ENCODE data around the gene PLAAT4. TPM values are rescaled to one million over a fixed set of nuclear protein-coding genes. Genes with fewer than 3 reads are reported as not detected.
A peak's percentile ranks its signal among the peaks of the same experiment; 100 is the strongest.

Gene PLAAT4
- total RNA-seq, 2 donors from 2014 or later = 0.58 TPM; not detected in 1

- no peaks in the 10 kb centered on the region for H3K27me3 ChIP-seq (ENCODE audit: control insufficient read depth, insufficient read depth, low read length, poor library complexity, severe bottlenecking)
- H3K9me3 ChIP-seq (ENCODE audit: control insufficient read depth, low read length) = peaks cover 57% of the 10 kb centered on the region
- Mint-ChIP-seq H3K9me3 (peaks cover 24% of the 10 kb centered on the region), H3K27ac (no peak overlapping the region), H3K4me3 (peak overlapping the region; percentile 79), H3K36me3 (ENCODE audit: low read depth) (peaks cover 10% of the 10 kb centered on the region), H3K27me3 (ENCODE audit: insufficient read depth) (peaks cover 6% of the 10 kb centered on the region), H3K4me1 (peaks cover 27% of the 10 kb centered on the region)
- TF ChIP-seq CTCF (conservative IDR thresholded peaks at IDR 0.05) = no peak
- no peaks in the 10 kb centered on the region for H3K4me1 ChIP-seq (ENCODE audit: control insufficient read depth, insufficient read depth, low read length)
- DNase-seq = no peak
- H3K36me3 ChIP-seq (ENCODE audit: control insufficient read depth, insufficient read depth, low read length) = no peaks in the 10 kb centered on the region
- WGBS, 2 experiments (ENCODE audit: insufficient coverage in 1 of 2, insufficient read length in 1 of 2) = 100% methylated on average over 1 of the region's 1 CpG; no CpG with 5 or more reads in 1 of the 2 experiments
- no peak overlapping the region for H3K27ac ChIP-seq (ENCODE audit: low read depth, low read length)
- H3K9ac ChIP-seq (ENCODE audit: extremely low read depth, low read length, poor library complexity, severe bottlenecking) = no peak overlapping the region
- peak overlapping the region; percentile 64 for H3K4me3 ChIP-seq (ENCODE audit: low read length)
Observed at GRCh38 chr11:63492441-63492840, 44.2 kb upstream of the PLAAT4 start.

- H3K4me1 Mint-ChIP-seq = peaks cover 27% of the 10 kb centered on the region
- no peaks in the 10 kb centered on the region for H3K4me1 ChIP-seq (ENCODE audit: control insufficient read depth, insufficient read depth, low read length)
- H3K9me3 ChIP-seq (ENCODE audit: control insufficient read depth, low read length) = peaks cover 64% of the 10 kb centered on the region
- H3K4me3 ChIP-seq (ENCODE audit: low read length) = peak overlapping the region; percentile 64
- H3K36me3 ChIP-seq (ENCODE audit: control insufficient read depth, insufficient read depth, low read length) = no peaks in the 10 kb centered on the region
- H3K27ac ChIP-seq (ENCODE audit: low read depth, low read length) = no peak overlapping the region
- no peaks in the 10 kb centered on the region for H3K27me3 ChIP-seq (ENCODE audit: control insufficient read depth, insufficient read depth, low read length, poor library complexity, severe bottlenecking)
- peaks cover 29% of the 10 kb centered on the region for H3K9me3 Mint-ChIP-seq
- no peak overlapping the region for H3K9ac ChIP-seq (ENCODE audit: extremely low read depth, low read length, poor library complexity, severe bottlenecking)
- no peak overlapping the region for H3K4me3 Mint-ChIP-seq
- H3K27ac Mint-ChIP-seq = no peak overlapping the region
- H3K36me3 Mint-ChIP-seq (ENCODE audit: low read depth) = peaks cover 12% of the 10 kb centered on the region
- H3K27me3 Mint-ChIP-seq (ENCODE audit: insufficient read depth) = peaks cover 5% of the 10 kb centered on the region
- DNase-seq = no peak
- 100% methylated on average over 1 of the region's 1 CpG; no CpG with 5 or more reads in 1 of the 2 experiments for WGBS, 2 experiments (ENCODE audit: insufficient coverage in 1 of 2, insufficient read length in 1 of 2)
- no peak for TF ChIP-seq CTCF (conservative IDR thresholded peaks at IDR 0.05)
Observed at GRCh38 chr11:63493127-63493526, 43.5 kb upstream of the PLAAT4 start.

GRCh38 chr11:63494975-63495374 lies 41.6 kb upstream of the PLAAT4 start:
- no peak overlapping the region for H3K9ac ChIP-seq (ENCODE audit: extremely low read depth, low read length, poor library complexity, severe bottlenecking)
- H3K27ac Mint-ChIP-seq = no peak overlapping the region
- H3K4me1 Mint-ChIP-seq = peaks cover 12% of the 10 kb centered on the region
- WGBS, 2 experiments (ENCODE audit: insufficient coverage in 1 of 2, insufficient read length in 1 of 2) = 92 to 98% methylated on average over 4 to 6 of the region's 6 CpGs
- H3K4me1 ChIP-seq (ENCODE audit: control insufficient read depth, insufficient read depth, low read length) = no peaks in the 10 kb centered on the region
- no peak for DNase-seq
- TF ChIP-seq CTCF (conservative IDR thresholded peaks at IDR 0.05) = no peak
- H3K27me3 ChIP-seq (ENCODE audit: control insufficient read depth, insufficient read depth, low read length, poor library complexity, severe bottlenecking) = no peaks in the 10 kb centered on the region
- H3K36me3 Mint-ChIP-seq (ENCODE audit: low read depth) = peaks cover 24% of the 10 kb centered on the region
- peaks cover 82% of the 10 kb centered on the region for H3K9me3 ChIP-seq (ENCODE audit: control insufficient read depth, low read length)
- no peak overlapping the region for H3K4me3 Mint-ChIP-seq
- no peaks in the 10 kb centered on the region for H3K36me3 ChIP-seq (ENCODE audit: control insufficient read depth, insufficient read depth, low read length)
- no peak overlapping the region for H3K4me3 ChIP-seq (ENCODE audit: low read length)
- H3K27ac ChIP-seq (ENCODE audit: low read depth, low read length) = no peak overlapping the region
- peaks cover 7% of the 10 kb centered on the region for H3K27me3 Mint-ChIP-seq (ENCODE audit: insufficient read depth)
- H3K9me3 Mint-ChIP-seq = peaks cover 46% of the 10 kb centered on the region
